SH-SY5Y (cell line): ENCODE data around the gene TMC4.

ENCODE experiments used
- GATA2 ChIP-seq: IDR thresholded peaks from 2 replicates; pipeline ENCODE4 v1.6.1; 2011; ENCODE audit warnings: mild to moderate bottlenecking, low read depth, low read length
- GATA3 ChIP-seq: IDR thresholded peaks from 2 replicates; pipeline ENCODE4 v1.6.1; 2011; ENCODE audit warnings: low read depth, mild to moderate bottlenecking, low read length, moderate library complexity

DNA sequence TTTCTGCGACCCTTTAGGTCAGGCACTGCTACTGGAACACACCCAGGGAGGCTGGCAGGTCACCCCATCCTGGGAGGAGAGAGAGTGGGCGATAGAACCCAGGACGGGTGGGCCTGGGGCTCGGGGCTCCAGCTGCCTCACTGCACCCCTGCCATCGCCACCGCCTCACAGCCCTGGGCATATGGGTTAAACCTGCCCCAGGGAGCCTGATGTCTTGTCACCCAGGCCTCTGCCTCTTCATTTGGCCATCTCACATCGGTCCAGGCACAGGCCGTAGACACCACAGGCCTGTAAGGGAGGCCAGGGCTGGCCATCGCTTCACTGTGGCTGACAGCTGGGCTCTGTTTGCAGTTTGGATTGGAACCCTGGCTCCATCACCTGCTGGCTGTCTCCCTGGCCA lies 47.2 kb downstream of the TMC4 start:
- TF ChIP-seq GATA2 (no peak), GATA3 (no peak)
